ENCODE data around the gene UNC50. TPM values are rescaled to one million over a fixed set of nuclear protein-coding genes. Genes with fewer than 3 reads are reported as not detected.

Gene UNC50
- total and polyA plus RNA-seq, 8 donors = 48.1 to 63.6 (median 54.6) TPM

GRCh38 chr2:98573426-98573825 is 35.0 kb upstream of the UNC50 start:
- no peak overlapping the region for H3K27ac ChIP-seq
- TF ChIP-seq, protein P1, sequence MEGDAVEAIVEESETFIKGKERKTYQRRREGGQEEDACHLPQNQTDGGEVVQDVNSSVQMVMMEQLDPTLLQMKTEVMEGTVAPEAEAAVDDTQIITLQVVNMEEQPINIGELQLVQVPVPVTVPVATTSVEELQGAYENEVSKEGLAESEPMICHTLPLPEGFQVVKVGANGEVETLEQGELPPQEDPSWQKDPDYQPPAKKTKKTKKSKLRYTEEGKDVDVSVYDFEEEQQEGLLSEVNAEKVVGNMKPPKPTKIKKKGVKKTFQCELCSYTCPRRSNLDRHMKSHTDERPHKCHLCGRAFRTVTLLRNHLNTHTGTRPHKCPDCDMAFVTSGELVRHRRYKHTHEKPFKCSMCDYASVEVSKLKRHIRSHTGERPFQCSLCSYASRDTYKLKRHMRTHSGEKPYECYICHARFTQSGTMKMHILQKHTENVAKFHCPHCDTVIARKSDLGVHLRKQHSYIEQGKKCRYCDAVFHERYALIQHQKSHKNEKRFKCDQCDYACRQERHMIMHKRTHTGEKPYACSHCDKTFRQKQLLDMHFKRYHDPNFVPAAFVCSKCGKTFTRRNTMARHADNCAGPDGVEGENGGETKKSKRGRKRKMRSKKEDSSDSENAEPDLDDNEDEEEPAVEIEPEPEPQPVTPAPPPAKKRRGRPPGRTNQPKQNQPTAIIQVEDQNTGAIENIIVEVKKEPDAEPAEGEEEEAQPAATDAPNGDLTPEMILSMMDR (IDR thresholded peaks at IDR 0.05) = no peak
- intact Hi-C loops (cut with DNase I) = no loop called here
- H3K4me3 ChIP-seq = no peak overlapping the region
- no peaks in the 10 kb centered on the region for H3K27me3 ChIP-seq
- H3K9me3 ChIP-seq = no peaks in the 10 kb centered on the region
- no peak for ATAC-seq
- no peak for DNase-seq
- peaks cover 0 to 99% of the 10 kb centered on the region in 2 donors for H3K36me3 ChIP-seq
- H3K4me1 ChIP-seq = no peaks in the 10 kb centered on the region

- Histone ChIP-seq H3K27ac (no peak overlapping the region), H3K4me1 (no peaks in the 10 kb centered on the region), H3K36me3 (peaks cover 0 to 99% of the 10 kb centered on the region in 2 donors), H3K9me3 (no peaks in the 10 kb centered on the region), H3K4me3 (no peak overlapping the region), H3K27me3 (no peaks in the 10 kb centered on the region)
- DNase-seq (no peak), ATAC-seq (no peak)
- TF ChIP-seq, protein P1 (IDR thresholded peaks at IDR 0.05) = no peak
- intact Hi-C loops (cut with DNase I) = no loop called here
Measured at GRCh38 chr2:98576666-98577312, 31.6 kb upstream of the UNC50 start.

DNA sequence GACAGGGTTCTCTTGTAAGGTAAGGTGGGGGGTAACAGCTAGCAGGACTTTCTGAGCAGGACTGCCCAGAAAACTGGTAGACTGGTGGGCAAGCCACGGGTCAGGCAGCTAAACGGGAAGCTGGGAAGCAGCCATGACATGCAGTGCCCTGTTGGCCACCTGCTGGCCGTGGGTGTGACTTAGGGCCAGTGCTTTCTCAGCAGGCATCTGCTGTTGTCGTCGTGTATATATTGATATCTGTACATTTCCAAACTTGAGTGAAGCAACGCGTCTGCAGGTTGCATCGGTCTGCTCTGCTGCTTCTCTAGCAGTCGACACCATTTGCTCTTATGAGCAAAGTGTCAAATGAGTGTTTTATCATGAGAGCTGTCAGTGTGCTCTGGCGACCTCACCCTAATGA is 31.1 kb upstream of the UNC50 start:
- no peaks in the 10 kb centered on the region for H3K4me1 ChIP-seq
- no peak for DNase-seq
- intact Hi-C loops (cut with DNase I) = no loop called here
- TF ChIP-seq, protein P1 (IDR thresholded peaks at IDR 0.05) = no peak
- ATAC-seq = no peak
- H3K36me3 ChIP-seq = peaks cover 0 to 99% of the 10 kb centered on the region in 2 donors
- no peak overlapping the region for H3K4me3 ChIP-seq
- no peaks in the 10 kb centered on the region for H3K27me3 ChIP-seq
- no peaks in the 10 kb centered on the region for H3K9me3 ChIP-seq
- no peak overlapping the region for H3K27ac ChIP-seq

DNA sequence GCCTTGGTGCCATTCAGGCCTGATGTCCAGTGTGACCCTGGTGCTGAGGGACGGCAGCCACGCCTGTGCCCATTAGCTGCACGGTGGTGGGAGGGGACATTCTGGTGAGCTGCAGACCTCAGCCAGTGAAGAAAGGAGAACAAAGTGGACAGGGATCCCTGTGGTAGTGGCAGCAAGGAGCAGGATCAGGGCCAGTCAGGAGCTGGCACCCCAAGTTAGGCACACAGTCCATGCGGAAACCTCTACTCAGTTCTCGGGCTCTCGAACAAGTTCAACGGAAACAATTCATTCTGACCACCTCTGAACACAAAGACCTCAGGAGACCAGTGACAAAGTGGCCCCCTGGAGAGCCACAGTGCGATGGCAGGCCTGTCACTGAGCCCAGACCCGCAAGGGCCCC is 30.2 kb upstream of the UNC50 start:
- TF ChIP-seq, protein P1 (IDR thresholded peaks at IDR 0.05) = no peak
- H3K4me1 ChIP-seq = no peaks in the 10 kb centered on the region
- peaks cover 0 to 99% of the 10 kb centered on the region in 2 donors for H3K36me3 ChIP-seq
- no peaks in the 10 kb centered on the region for H3K9me3 ChIP-seq
- intact Hi-C loops (cut with DNase I) = no loop called here
- H3K4me3 ChIP-seq = no peak overlapping the region
- no peaks in the 10 kb centered on the region for H3K27me3 ChIP-seq
- no peak for DNase-seq
- no peak overlapping the region for H3K27ac ChIP-seq
- ATAC-seq = no peak

- Histone ChIP-seq H3K27me3 (no peaks in the 10 kb centered on the region), H3K36me3 (peaks cover 0 to 98% of the 10 kb centered on the region in 2 donors), H3K27ac (no peak overlapping the region), H3K4me1 (no peaks in the 10 kb centered on the region), H3K4me3 (no peak overlapping the region), H3K9me3 (no peaks in the 10 kb centered on the region)
- ATAC-seq (no peak), DNase-seq (no peak)
- TF ChIP-seq, protein P1 (IDR thresholded peaks at IDR 0.05) = no peak
- intact Hi-C loops (cut with DNase I) = no loop called here
Measured at GRCh38 chr2:98579926-98580325, 28.5 kb upstream of the UNC50 start.
